Measurements from ENCODE around the gene CPNE7.

DNA sequence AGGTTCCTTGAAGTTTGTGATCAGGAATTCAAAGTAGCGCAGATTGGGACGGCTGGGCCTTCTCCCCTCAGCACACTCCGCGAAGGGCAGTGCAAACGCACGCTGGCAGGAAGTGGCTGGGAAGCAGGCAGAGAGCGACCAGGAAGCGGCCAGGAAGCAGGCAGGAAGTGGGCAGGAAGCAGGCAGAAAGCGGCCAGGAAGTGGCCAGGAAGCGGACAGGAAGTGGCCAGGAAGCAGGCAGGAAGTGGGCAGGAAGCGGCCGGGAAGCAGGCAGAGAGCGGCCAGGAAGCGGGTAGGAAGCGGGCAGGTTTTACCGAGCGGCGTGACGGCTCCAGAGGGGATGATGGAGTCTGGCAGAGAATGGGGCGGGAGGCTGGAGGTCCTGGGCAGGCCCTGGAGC, 41.1 kb downstream of the CPNE7 start:
- TF ChIP-seq, protein P1, sequence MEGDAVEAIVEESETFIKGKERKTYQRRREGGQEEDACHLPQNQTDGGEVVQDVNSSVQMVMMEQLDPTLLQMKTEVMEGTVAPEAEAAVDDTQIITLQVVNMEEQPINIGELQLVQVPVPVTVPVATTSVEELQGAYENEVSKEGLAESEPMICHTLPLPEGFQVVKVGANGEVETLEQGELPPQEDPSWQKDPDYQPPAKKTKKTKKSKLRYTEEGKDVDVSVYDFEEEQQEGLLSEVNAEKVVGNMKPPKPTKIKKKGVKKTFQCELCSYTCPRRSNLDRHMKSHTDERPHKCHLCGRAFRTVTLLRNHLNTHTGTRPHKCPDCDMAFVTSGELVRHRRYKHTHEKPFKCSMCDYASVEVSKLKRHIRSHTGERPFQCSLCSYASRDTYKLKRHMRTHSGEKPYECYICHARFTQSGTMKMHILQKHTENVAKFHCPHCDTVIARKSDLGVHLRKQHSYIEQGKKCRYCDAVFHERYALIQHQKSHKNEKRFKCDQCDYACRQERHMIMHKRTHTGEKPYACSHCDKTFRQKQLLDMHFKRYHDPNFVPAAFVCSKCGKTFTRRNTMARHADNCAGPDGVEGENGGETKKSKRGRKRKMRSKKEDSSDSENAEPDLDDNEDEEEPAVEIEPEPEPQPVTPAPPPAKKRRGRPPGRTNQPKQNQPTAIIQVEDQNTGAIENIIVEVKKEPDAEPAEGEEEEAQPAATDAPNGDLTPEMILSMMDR (IDR thresholded peaks at IDR 0.05), result no peak
- no peak for TF ChIP-seq POLR2A (IDR thresholded peaks at IDR 0.05)
